ENCODE measurements around the gene FES. TPM values are rescaled to one million over a fixed set of nuclear protein-coding genes. Genes with fewer than 3 reads are reported as not detected.

The FES gene
- total and polyA plus RNA-seq, 4 donors: 11.6 to 68.3 (median 33.1) TPM

GRCh38 chr15:90865702-90866101, 18.6 kb upstream of the FES start:
- DNase-seq (no peak), ATAC-seq (ENCODE audit: low FRiP score) (no peak)
- Histone ChIP-seq H3K4me3 (ENCODE audit: low read length in 2 of 2) (no peak overlapping the region), H3K27ac (ENCODE audit: low read depth in 1 of 2, low read length in 2 of 2) (no peak overlapping the region), H3K27me3 (ENCODE audit: control insufficient read depth in 1 of 2, insufficient read depth in 2 of 2, low read length in 1 of 2) (no peaks in the 10 kb centered on the region), H3K36me3 (ENCODE audit: control insufficient read depth in 1 of 2, insufficient read depth in 2 of 2, low read length in 1 of 2) (no peaks in the 10 kb centered on the region), H3K9me3 (ENCODE audit: control insufficient read depth, low read length) (no peaks in the 10 kb centered on the region), H3K4me1 (ENCODE audit: control insufficient read depth in 1 of 2, insufficient read depth in 2 of 2, low read length in 2 of 2) (peaks cover 1 to 2% of the 10 kb centered on the region in 2 donors)
- 92 to 95% methylated on average over 4 of the region's 4 CpGs for WGBS, 2 donors
- intact Hi-C loops (cut with DNase I): no loop called here

DNA sequence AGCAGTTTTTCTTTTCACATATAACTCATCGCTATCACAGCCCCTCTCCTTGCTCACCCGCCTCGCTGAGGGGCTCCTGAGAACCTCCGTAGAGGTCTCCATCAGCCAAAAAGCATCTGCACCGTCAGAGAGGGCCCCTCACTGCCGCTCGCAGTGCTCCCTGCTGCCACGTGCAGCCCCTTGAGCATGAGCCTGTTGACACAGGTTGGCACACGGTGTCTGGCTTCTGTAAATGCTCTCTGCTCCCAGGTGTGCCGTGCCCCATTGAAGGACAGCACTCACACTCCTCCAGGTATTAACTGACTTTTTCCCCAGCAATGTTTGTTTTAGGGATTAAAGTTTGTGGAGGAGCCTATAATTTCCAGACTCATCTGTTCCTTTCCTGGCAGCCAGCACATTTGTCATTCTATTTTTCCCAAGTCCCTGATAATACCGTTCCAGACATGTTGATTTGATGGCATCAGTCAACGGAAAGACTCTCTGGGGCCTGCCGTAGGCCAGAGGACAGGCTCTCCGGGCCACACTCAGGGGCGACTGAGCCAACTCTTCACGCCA, 18.1 kb upstream of the FES start:
- Histone ChIP-seq H3K36me3 (ENCODE audit: control insufficient read depth in 1 of 2, insufficient read depth in 2 of 2, low read length in 1 of 2) (no peaks in the 10 kb centered on the region), H3K4me1 (ENCODE audit: control insufficient read depth in 1 of 2, insufficient read depth in 2 of 2, low read length in 2 of 2) (peaks cover 1 to 2% of the 10 kb centered on the region in 2 donors), H3K4me3 (ENCODE audit: low read length in 2 of 2) (no peak overlapping the region), H3K27me3 (ENCODE audit: control insufficient read depth in 1 of 2, insufficient read depth in 2 of 2, low read length in 1 of 2) (no peaks in the 10 kb centered on the region), H3K27ac (ENCODE audit: low read depth in 1 of 2, low read length in 2 of 2) (no peak overlapping the region), H3K9me3 (ENCODE audit: control insufficient read depth, low read length) (no peaks in the 10 kb centered on the region)
- DNase-seq (no peak), ATAC-seq (ENCODE audit: low FRiP score) (no peak)
- 54 to 59% methylated on average over 16 of the region's 16 CpGs for WGBS, 2 donors
- intact Hi-C loops (cut with DNase I): no loop called here

DNA sequence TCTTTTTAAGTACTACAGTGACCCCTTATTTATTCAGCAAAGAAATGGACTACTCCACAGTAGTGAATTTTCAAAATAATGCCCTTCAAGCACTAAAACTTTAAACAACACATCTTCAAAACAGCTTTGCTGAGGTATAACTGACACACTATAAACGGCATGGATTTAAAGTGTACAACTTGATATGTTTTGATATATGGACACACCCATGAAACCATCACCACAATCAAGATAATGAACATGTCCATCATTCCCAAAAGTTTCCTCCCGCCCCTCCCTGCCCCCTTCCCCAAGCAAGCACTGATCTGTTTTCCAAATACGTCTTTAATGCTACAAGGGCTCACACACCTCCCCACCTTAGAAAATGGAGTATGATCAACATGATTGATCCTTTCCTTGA, 17.5 kb upstream of the FES start:
- H3K4me1 ChIP-seq (ENCODE audit: control insufficient read depth in 1 of 2, insufficient read depth in 2 of 2, low read length in 2 of 2): peaks cover 1 to 2% of the 10 kb centered on the region in 2 donors
- H3K27me3 ChIP-seq (ENCODE audit: control insufficient read depth in 1 of 2, insufficient read depth in 2 of 2, low read length in 1 of 2): no peaks in the 10 kb centered on the region
- no peak overlapping the region for H3K27ac ChIP-seq (ENCODE audit: low read depth in 1 of 2, low read length in 2 of 2)
- H3K36me3 ChIP-seq (ENCODE audit: control insufficient read depth in 1 of 2, insufficient read depth in 2 of 2, low read length in 1 of 2): no peaks in the 10 kb centered on the region
- H3K4me3 ChIP-seq (ENCODE audit: low read length in 2 of 2): no peak overlapping the region
- WGBS, 2 donors: 80 to 81% methylated on average over 3 of the region's 3 CpGs
- H3K9me3 ChIP-seq (ENCODE audit: control insufficient read depth, low read length): no peaks in the 10 kb centered on the region
- DNase-seq: no peak
- intact Hi-C loops (cut with DNase I): no loop called here
- no peak for ATAC-seq (ENCODE audit: low FRiP score)

DNA sequence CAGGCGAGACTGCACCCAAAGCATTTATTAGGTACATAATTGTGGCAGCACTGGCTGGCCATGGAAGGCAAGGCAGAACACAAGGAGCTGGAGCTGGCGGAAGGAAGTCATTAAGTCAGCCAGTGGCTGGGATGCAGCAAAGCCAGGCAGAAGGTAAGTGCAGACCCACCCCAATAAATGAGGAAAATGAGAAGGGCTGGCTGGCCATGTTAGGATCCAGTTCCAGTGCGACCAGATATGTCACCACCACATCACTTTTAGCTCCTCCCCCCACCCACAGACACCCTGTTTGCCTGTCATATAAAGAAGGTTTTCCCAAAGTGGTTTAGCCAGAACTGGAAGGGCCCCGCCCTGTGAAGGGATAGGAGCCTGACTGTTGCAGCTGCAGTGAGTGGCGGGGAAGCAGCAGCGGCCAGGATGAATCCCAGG, 16.0 kb upstream of the FES start, which contains the start of gene FURIN:
FURIN (plus strand) TSS at position 328 of the 429 bp plus-strand sequence. CDS start 7,153 bp downstream, outside the sequence.
- ATAC-seq (ENCODE audit: low FRiP score) (no peak), DNase-seq (no peak)
- Histone ChIP-seq H3K9me3 (ENCODE audit: control insufficient read depth, low read length) (no peaks in the 10 kb centered on the region), H3K27ac (ENCODE audit: low read depth in 1 of 2, low read length in 2 of 2) (peak within 1 kb of the TSS in 1 of 2 donors; percentile 57), H3K36me3 (ENCODE audit: control insufficient read depth in 1 of 2, insufficient read depth in 2 of 2, low read length in 1 of 2) (no peaks in the 10 kb centered on the region), H3K4me3 (ENCODE audit: low read length in 2 of 2) (no peak within 1 kb of the TSS), H3K27me3 (ENCODE audit: control insufficient read depth in 1 of 2, insufficient read depth in 2 of 2, low read length in 1 of 2) (no peaks in the 10 kb centered on the region), H3K4me1 (ENCODE audit: control insufficient read depth in 1 of 2, insufficient read depth in 2 of 2, low read length in 2 of 2) (peaks cover 1 to 2% of the 10 kb centered on the region in 2 donors)
- intact Hi-C loops (cut with DNase I): no loop called here
- 91 to 95% methylated on average over 6 of the region's 6 CpGs for WGBS, 2 donors

- Histone ChIP-seq H3K4me1 (ENCODE audit: control insufficient read depth in 1 of 2, insufficient read depth in 2 of 2, low read length in 2 of 2) (peaks cover 1 to 2% of the 10 kb centered on the region in 2 donors), H3K27ac (ENCODE audit: low read depth in 1 of 2, low read length in 2 of 2) (peak overlapping the region in 1 of 2 donors; percentile 57)
- intact Hi-C loops (cut with DNase I): no loop called here
Measured at GRCh38 chr15:90869140-90869541, 15.2 kb upstream of the FES start.

GRCh38 chr15:90869601-90870353, 14.5 kb upstream of the FES start:
- 63 to 64% methylated on average over 9 of the region's 9 CpGs for WGBS, 2 donors
- no peaks in the 10 kb centered on the region for H3K36me3 ChIP-seq (ENCODE audit: control insufficient read depth in 1 of 2, insufficient read depth in 2 of 2, low read length in 1 of 2)
- DNase-seq (peak; percentile 88 to 89), ATAC-seq (ENCODE audit: low FRiP score) (peak; percentile 78)
- H3K27me3 ChIP-seq (ENCODE audit: control insufficient read depth in 1 of 2, insufficient read depth in 2 of 2, low read length in 1 of 2): no peaks in the 10 kb centered on the region
- peak overlapping the region in 1 of 2 donors; percentile 57 for H3K27ac ChIP-seq (ENCODE audit: low read depth in 1 of 2, low read length in 2 of 2)
- H3K4me3 ChIP-seq (ENCODE audit: low read length in 2 of 2): no peak overlapping the region
- H3K9me3 ChIP-seq (ENCODE audit: control insufficient read depth, low read length): no peaks in the 10 kb centered on the region
- H3K4me1 ChIP-seq (ENCODE audit: control insufficient read depth in 1 of 2, insufficient read depth in 2 of 2, low read length in 2 of 2): peaks cover 1 to 2% of the 10 kb centered on the region in 2 donors
- intact Hi-C loops (cut with DNase I): loop anchor here in 1 of 2 donors (5.0 kb wide), 2 partner anchors 152 to 207 kb away; partner anchors contain the start of gene BLM

More at GRCh38 chr15:90869140-90869541, 15.2 kb upstream of the FES start:
- DNase-seq: no peak
- Histone ChIP-seq H3K4me3 (ENCODE audit: low read length in 2 of 2) (no peak overlapping the region), H3K9me3 (ENCODE audit: control insufficient read depth, low read length) (no peaks in the 10 kb centered on the region), H3K36me3 (ENCODE audit: control insufficient read depth in 1 of 2, insufficient read depth in 2 of 2, low read length in 1 of 2) (no peaks in the 10 kb centered on the region), H3K27me3 (ENCODE audit: control insufficient read depth in 1 of 2, insufficient read depth in 2 of 2, low read length in 1 of 2) (no peaks in the 10 kb centered on the region)
- no peak for ATAC-seq (ENCODE audit: low FRiP score)

DNA sequence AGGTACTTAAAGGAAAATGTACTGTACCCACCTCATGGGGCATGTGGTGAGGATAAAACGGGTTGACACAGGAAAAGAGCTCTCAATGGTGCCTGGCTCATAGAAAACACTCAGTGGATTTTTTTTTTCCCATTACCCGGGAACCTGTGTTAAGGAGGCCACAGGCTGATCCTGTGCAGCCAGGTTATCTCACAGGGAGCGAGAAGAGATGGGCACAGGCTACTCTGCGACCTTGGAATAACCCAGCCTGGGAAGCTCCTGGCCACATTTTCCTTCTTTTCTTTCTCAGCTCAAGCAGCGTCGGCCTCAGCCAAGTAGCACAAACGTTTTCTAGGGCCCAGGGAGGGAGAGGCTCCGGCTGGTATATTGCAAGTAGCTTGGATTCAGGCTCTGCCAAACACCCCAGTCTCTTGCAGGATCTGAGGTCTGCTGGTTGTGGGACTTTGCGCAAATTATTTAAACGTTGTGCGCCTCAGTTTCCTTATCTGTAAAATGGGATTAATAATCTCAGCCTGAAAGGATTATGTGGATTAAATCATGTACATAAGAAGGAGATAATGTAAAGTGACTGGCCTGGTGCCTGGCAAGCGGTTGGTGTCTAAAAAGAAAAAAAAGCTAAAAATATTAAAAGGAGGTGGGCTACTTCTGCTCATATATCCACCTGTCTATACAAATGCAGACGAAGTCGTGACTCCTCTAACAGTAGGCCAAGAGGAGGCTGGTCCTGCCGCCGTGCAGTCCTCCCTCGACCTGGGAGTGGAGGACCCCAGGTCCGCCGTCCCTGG, 13.8 kb upstream of the FES start:
- Histone ChIP-seq H3K4me1 (ENCODE audit: control insufficient read depth in 1 of 2, insufficient read depth in 2 of 2, low read length in 2 of 2) (peaks cover 1 to 2% of the 10 kb centered on the region in 2 donors), H3K9me3 (ENCODE audit: control insufficient read depth, low read length) (no peaks in the 10 kb centered on the region), H3K4me3 (ENCODE audit: low read length in 2 of 2) (peak overlapping the region; percentile 80 to 89), H3K36me3 (ENCODE audit: control insufficient read depth in 1 of 2, insufficient read depth in 2 of 2, low read length in 1 of 2) (no peaks in the 10 kb centered on the region), H3K27me3 (ENCODE audit: control insufficient read depth in 1 of 2, insufficient read depth in 2 of 2, low read length in 1 of 2) (no peaks in the 10 kb centered on the region), H3K27ac (ENCODE audit: low read depth in 1 of 2, low read length in 2 of 2) (peak overlapping the region; percentile 18 to 59)
- no peak for ATAC-seq (ENCODE audit: low FRiP score)
- intact Hi-C loops (cut with DNase I): loop anchor here in 1 of 2 donors (5.0 kb wide), 2 partner anchors 153 to 208 kb away; partner anchors contain the start of gene BLM
- no peak for DNase-seq
- 21% methylated on average over 19 of the region's 19 CpGs for WGBS, 2 donors

DNA sequence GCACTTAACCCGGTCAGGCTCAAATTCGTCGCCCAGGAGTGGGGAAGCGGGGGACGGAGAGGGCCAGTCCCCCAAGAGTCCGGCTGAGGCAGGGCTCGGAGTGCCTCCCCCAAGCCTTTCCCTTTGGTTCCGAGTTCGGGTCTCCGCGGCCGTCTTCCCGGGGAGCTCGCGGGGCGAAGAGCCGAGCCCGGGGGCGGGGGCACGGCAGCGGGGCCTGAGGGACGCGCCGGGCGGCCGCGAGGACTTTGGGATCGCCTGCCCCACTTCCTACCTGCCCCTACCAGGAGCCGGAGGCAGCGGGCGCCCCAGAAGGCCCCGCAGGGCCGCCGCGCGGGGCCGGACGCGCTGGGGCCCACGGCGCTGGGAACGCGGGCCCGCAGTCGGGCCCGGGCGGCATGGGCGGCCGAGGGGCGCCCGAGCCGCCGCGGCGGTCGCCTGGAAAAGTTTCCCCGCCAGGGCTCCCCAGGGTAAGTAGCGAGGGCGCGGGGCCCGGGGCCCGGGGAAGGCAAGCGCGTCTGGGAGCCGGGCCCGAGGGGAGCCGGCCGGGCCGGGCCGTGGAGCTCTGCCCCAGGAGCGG, 13.1 kb upstream of the FES start:
- ATAC-seq (ENCODE audit: low FRiP score) (peak; percentile 30), DNase-seq (peak; percentile 59 to 83)
- H3K4me1 ChIP-seq (ENCODE audit: control insufficient read depth in 1 of 2, insufficient read depth in 2 of 2, low read length in 2 of 2): peaks cover 1 to 2% of the 10 kb centered on the region in 2 donors
- peak overlapping the region; percentile 80 to 89 for H3K4me3 ChIP-seq (ENCODE audit: low read length in 2 of 2)
- intact Hi-C loops (cut with DNase I): loop anchor here in 1 of 2 donors (5.0 kb wide), 2 partner anchors 154 to 209 kb away; partner anchors contain the start of gene BLM
- H3K36me3 ChIP-seq (ENCODE audit: control insufficient read depth in 1 of 2, insufficient read depth in 2 of 2, low read length in 1 of 2): peaks cover 0 to under 1% of the 10 kb centered on the region in 2 donors
- H3K27me3 ChIP-seq (ENCODE audit: control insufficient read depth in 1 of 2, insufficient read depth in 2 of 2, low read length in 1 of 2): no peaks in the 10 kb centered on the region
- H3K9me3 ChIP-seq (ENCODE audit: control insufficient read depth, low read length): no peaks in the 10 kb centered on the region
- peak overlapping the region; percentile 18 to 59 for H3K27ac ChIP-seq (ENCODE audit: low read depth in 1 of 2, low read length in 2 of 2)
- WGBS, 2 donors: 0 to 1% methylated on average over 7 to 71 of the region's 71 CpGs
